Amniotic stem cell (primary cell): ENCODE data around the gene GSTM3.
"Not testable (repeated sequence)": the region's sequence is repeated elsewhere in the genome, so short reads cannot be mapped to it uniquely, and the experiment has no call there.

Source experiments
- DNase-seq: peaks from one replicate; lab custom pipeline; 2025; lab: John Stamatoyannopoulos, UW

The GSTM3 gene

DNA sequence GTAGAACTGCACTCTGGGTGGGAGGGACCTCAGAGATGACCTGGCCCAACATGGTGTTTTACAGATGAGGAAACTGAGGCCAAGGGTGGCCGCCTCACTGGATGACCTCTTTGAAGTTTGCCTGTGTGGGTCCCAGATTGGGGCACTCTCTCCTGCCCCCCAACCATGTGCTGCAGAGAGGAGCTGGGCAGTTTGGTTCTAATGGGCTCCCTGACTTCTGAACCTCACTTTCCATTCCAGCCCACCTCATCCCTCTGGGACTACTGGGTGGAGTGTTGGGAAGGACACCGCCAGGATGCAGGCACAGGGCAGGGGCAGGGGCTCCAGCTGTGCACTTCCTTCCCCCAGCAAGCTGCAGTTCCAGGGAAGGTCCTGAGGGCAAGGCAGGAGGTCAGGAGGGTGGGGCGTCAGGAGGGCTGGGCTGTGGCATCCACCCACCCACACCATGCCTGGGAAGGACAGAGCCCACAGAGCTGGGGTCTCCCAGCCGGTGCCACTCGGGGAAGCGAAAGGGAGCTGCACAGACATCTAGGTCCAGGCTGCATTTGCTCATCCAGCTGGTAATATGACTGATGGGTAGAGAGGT is 33.2 kb upstream of the GSTM3 start:
- DNase-seq = no peak

GRCh38 chr1:109773203-109773899 is 32.5 kb upstream of the GSTM3 start:
- DNase-seq = peak; percentile 74

DNA sequence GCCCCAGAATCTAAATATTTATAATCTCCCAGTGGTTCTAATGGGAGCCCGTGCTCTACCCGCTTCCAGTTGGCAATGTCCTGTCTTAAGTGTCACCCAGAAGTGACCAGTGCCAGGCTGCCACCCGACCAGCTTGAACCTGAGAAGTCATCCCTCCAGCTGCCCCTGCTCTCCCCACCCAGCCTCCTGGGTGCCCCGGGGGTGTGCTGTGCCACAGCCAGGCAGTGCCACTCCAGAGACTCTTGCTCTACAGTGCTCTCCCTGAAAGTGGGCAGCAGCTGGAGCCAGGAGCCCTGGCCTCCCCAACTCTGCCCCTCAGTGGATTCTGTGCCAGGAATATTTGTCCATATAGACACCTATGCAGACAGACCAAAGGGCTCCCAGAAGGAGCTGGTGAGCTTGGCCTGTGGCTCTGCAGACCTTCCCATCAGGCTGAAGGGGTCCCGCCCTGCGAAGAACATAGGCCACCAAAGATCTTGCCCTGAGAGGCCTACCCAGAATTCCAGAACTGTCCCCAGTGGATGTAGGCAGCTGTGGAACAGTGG is 31.9 kb upstream of the GSTM3 start:
- DNase-seq = no peak

GRCh38 chr1:109771712-109772657 is 31.1 kb upstream of the GSTM3 start:
- no peak for DNase-seq

DNA sequence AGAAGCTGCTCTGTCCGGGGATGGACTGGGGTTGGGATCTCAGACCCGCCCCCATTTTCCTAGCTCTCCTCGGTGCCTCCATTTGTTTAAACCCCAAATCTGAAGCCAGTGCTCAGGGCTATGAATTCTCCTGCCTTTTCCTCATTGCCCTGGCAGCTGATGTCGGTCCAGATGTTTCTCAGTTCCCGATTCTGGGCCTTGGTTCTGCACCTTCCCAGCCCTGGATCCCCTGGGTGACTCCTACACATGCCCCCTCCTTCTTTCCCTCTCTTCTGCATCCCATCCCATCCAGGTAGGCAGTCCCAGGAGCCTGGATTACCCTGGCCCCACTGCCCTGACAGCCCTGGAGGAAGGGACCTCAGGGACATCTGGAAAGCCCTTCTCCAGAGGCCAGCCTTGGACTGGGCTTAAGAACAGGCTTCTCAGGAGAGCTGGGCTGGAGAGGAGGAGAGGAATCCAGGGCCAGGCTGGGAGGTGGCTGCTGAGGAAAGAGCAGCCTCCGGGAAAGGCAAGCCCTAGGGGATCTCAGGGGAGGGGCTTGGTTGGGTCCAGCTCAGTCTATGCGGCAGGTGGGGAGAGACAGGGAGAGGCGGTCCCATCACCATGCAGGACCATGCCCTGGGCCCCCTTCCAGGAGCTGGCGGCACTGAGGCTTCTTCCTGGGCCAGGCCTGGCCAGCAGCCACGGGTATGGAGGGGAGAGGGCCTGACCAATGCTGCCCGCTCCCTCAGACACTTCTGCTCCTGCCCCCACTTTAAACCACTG is 29.7 kb upstream of the GSTM3 start:
- no peak for DNase-seq

DNA sequence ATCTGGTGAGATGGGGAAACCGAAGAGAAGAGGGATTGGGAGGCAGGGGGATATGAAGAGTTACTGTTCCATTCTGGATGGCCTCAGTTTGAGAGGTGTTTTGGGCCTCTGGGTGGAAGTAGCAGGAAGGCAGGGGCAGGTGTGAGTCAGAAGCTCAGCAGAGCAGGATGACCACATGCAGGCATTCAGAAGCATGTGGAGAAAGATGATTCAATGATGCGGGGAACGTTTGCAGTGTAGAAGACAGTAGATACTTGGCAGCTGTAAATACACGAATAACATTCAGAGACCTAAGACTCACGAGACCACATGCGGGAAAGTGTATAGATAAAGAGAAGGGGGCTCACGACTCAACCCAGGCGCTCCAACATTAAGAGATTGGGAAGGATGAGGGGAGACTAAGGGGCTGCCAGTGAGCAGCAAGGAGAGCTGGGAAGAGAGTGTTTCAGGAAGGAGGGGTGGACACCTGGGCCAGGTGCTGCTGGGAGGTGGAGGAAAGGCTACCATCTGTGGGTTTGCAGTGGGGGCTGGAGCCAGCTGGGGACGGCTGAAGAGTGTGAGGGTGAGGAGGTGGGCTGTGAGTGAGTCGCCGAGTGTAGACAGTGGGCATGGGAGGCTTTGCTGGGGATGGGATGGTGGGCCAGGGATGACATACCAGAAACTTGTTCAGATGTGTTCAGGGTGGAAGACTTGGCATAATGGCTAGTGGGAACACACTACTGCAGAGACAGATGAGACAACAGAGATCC is 28.7 kb upstream of the GSTM3 start:
- DNase-seq = peak; percentile 47

DNA sequence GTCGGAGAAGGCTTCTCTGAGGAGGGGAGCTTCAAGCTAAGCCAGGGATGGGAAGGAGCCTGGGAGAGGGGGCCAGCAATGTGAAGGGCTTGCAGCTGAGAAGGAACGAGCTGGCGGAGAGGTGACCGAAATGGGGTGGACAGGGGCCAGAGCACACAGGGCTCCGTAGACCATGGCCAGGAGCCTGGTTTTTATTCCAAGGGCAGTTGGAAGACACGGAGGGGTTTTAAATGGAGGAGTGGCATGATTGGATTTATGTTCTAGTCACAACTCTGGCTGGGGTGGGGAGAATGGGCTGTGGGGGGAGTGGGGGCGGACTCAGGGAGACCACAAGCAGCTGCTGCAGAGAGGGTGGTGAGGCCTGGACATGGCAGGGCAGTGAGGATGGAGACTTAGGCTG is 28.0 kb upstream of the GSTM3 start:
- no peak for DNase-seq

DNA sequence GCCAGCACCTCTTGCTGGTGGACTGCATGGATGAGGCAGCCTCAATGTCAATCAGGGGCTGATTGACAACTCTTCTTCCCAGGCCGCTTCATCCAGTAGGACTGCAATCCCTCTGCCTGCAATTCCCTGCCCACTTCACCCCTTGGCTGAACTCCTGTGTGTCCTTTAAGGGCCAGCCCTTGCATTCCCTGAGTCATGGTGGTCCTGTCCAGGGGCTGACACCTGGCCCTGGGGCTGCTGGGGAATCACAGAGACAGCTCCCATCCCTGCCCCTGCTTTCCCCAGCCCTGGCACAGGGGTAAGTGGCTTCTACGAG is 27.5 kb upstream of the GSTM3 start:
- no peak for DNase-seq

DNA sequence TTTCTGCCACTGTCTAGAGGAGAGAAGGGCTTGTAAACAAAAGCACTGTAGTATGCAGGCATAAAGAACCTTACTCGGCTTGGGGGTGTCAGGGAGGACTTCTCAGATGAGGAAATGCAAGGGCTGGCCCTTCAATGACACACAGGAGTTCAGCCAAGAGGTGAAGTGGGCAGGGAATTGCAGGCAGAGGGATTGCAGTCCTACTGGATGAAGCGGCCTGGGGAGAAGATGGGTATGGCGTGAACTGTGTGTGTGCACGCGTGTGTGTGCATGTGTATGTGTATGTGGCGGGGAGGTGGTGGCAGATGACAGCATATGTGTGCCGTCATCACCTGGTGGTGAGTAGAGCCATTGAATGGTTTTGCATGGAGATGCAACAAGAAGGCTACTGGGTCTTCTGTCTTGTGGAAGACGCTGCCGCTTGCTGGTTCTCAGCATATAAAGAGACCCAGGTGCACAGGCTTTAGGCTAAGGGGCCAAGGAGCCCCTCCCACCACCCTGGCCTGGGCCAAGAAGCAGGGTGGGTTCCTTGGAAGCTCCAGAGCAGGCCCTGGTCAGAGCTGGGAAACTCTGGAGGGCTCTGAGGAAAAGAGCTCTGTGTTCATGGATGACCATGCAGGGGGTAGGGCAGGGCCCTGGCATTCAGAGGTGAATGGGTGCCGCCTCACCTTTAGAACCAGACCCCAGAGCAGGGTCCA is 26.9 kb upstream of the GSTM3 start:
- no peak for DNase-seq

GRCh38 chr1:109766991-109767636 is 26.3 kb upstream of the GSTM3 start:
- not testable (repeated sequence) for DNase-seq

DNA sequence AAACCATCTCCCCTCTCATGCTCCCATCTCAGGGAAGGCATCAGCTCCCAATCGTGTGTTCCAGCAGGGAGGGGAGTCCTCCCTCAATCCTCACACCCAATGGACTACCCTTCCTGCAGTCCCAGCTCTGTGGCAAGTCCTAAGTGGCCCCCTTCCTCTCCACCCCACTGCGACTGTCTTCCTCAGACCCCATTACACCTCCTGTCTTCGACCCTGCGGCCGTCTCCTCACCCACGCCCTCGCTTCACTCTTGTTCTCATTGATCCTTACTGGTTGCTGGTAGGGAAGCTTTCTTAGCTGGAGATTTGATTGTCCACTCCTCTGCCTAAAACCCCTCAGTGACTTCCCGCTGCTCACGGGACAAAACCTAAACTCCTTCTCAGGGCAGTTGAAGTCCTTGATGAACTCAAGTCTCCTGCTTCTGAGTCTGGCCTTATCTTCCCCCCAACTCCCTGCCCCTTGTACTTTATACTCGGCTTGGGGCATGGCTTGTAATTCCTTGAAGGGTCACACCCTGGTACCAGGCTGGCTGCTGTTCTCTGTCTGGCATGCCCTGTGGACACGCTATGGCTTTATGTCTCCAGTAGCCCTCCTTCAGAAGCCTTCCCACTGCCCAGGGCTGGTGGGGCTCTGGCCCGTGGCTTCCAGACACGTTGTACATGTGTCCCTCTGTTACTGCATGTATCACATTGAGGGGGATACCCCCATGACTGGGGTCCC is 25.2 kb upstream of the GSTM3 start:
- no peak for DNase-seq

GRCh38 chr1:109765483-109765815 is 24.6 kb upstream of the GSTM3 start:
- DNase-seq = no peak

DNA sequence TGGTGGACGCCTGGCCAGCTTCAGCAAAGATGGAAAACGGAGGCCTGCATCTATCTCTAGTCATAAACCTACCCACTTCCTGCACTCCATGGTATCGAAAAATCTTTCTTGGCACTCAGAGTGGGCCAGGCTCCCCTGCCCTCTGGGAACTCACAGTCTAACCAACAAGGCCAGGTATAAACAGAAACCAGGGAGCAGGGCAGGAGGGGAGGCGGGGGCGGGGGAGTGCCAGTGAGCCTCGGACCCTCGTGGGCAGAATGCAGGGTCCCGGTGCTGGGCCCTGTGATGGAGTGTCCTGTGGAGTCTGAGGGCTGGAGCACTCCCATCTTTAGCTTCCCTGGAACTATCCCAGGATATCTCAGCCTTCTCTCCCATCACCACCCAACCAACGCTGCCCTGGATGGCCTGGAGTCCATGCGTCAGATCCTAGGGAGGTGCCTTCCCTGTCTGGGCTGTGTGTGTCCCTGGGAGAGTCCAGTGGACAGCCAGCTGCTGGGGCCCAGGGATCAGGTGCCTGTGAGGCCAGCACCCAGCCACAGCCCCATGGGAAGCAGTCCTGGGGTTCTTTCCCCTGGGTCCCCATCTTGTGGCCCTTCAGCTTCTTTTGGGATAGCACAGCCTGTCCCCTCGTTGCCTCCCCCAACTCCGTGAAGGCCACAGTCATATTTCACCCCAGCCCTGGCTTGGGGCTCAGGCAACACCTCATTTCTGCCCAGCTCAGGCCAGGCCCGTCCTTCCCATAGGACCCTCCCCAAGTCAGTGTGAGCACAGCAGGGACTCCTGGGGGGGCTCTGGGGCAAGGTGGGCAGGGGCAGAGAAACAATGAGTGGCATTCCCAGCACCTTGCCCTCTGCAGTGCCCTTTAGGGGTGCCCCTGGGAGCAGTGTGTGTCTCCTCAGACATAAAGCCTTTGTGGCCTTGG is 24.0 kb upstream of the GSTM3 start:
- no peak for DNase-seq

DNA sequence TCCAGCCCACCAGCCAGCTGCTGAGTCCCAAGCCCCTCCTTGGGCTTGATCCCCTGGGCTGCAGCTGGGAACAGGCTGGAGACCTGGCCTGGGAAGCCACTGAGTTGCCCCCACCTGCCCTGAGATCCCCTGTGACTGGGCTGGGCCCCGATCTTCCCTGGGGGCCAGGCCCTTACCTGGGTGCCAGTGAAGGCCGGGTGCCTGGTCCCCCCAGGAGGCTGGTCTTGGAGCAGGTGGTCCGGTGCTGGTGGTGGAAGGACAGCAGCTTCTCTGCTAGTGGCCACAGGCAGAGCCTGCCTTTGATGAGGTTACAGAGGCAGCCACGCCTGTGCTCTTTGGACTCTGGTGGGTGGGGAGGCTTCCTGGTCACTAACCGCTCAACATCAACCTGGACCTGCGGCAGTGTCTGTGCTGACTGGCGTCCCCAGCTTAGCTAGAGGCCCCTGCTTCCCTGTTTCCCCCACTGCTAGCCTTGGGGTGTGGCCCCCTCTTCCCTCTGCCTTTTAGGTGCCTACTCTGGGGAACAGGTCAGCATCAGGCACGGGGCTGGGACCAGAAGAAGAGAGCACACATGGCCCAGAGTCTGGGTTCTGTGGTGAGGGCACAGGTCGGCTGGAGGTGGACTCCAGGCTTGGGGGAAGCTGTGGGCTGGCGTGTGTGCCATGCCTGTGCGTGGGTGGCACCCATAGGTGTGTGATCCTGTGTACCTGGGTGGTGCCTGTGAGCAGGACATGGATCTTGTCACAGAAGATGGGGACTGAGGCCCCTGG is 23.0 kb upstream of the GSTM3 start, which contains the start of gene EPS8L3:
EPS8L3 (minus strand) TSS at position 278 of the 770 bp plus-strand sequence. CDS start 2,174 bp downstream, outside the sequence.
- DNase-seq = no peak

- DNase-seq = no peak
These were observed 22.2 kb upstream of the GSTM3 start for GRCh38 chr1:109762821-109763645.

- no peak for DNase-seq
These were observed 21.3 kb upstream of the GSTM3 start for GRCh38 chr1:109762039-109762585.
